ENCODE data around the gene IL33. TPM values are rescaled to one million over a fixed set of nuclear protein-coding genes. Genes with fewer than 3 reads are reported as not detected.

IL33 gene
- total RNA-seq, 1 experiment from 2014 or later = 0.07 TPM

DNA sequence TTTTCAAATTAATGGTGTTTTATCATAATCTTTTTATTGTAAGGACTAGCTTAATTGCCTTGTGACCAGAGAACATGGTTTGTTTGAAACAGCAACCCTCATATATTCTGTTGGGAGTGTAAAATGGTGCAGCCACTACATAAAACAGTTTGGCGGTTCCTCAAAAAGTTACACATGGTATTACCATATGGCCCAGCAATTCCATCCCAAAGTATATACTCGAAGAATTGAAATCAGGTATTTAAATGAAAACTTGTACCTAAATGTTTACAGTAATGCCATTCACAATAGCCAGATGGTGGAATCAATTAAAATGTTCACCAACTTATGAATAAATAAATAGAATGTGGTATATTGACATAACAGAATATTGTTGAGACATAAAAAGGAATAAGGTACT lies 14.8 kb upstream of the IL33 start:
- Mint-ChIP-seq H3K9me3 (peaks cover 4% of the 10 kb centered on the region; the same call in 1 of the 2 replicates), H3K4me1 (no peaks in the 10 kb centered on the region), H3K4me3 (no peak overlapping the region), H3K27ac (no peak overlapping the region), H3K36me3 (no peaks in the 10 kb centered on the region), H3K27me3 (ENCODE audit: low read depth) (no peaks in the 10 kb centered on the region)
- DNase-seq (ENCODE audit: low spot score) = no peak
- ChIA-PET POLR2A (no interaction called here), CTCF (no interaction called here)
- TF ChIP-seq, protein P1, sequence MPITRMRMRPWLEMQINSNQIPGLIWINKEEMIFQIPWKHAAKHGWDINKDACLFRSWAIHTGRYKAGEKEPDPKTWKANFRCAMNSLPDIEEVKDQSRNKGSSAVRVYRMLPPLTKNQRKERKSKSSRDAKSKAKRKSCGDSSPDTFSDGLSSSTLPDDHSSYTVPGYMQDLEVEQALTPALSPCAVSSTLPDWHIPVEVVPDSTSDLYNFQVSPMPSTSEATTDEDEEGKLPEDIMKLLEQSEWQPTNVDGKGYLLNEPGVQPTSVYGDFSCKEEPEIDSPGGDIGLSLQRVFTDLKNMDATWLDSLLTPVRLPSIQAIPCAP (CRISPR knock-in tag; IDR thresholded peaks at IDR 0.05) = no peak
- TF ChIP-seq TP53 (CRISPR knock-in tag; IDR thresholded peaks at IDR 0.05) = no peak
- no peak for TF ChIP-seq NR1H2 (CRISPR knock-in tag; IDR thresholded peaks at IDR 0.05)
- TF ChIP-seq GABPB1 (CRISPR knock-in tag; IDR thresholded peaks at IDR 0.05) = no peak
- TF ChIP-seq, protein P2, sequence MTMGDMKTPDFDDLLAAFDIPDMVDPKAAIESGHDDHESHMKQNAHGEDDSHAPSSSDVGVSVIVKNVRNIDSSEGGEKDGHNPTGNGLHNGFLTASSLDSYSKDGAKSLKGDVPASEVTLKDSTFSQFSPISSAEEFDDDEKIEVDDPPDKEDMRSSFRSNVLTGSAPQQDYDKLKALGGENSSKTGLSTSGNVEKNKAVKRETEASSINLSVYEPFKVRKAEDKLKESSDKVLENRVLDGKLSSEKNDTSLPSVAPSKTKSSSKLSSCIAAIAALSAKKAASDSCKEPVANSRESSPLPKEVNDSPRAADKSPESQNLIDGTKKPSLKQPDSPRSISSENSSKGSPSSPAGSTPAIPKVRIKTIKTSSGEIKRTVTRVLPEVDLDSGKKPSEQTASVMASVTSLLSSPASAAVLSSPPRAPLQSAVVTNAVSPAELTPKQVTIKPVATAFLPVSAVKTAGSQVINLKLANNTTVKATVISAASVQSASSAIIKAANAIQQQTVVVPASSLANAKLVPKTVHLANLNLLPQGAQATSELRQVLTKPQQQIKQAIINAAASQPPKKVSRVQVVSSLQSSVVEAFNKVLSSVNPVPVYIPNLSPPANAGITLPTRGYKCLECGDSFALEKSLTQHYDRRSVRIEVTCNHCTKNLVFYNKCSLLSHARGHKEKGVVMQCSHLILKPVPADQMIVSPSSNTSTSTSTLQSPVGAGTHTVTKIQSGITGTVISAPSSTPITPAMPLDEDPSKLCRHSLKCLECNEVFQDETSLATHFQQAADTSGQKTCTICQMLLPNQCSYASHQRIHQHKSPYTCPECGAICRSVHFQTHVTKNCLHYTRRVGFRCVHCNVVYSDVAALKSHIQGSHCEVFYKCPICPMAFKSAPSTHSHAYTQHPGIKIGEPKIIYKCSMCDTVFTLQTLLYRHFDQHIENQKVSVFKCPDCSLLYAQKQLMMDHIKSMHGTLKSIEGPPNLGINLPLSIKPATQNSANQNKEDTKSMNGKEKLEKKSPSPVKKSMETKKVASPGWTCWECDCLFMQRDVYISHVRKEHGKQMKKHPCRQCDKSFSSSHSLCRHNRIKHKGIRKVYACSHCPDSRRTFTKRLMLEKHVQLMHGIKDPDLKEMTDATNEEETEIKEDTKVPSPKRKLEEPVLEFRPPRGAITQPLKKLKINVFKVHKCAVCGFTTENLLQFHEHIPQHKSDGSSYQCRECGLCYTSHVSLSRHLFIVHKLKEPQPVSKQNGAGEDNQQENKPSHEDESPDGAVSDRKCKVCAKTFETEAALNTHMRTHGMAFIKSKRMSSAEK (CRISPR knock-in tag; IDR thresholded peaks at IDR 0.05; ENCODE audit: borderline replicate concordance) = no peak
- no peak for TF ChIP-seq EMX1 (CRISPR knock-in tag; IDR thresholded peaks at IDR 0.05)
- TF ChIP-seq NFATC4 (CRISPR knock-in tag; IDR thresholded peaks at IDR 0.05) = no peak
- TF ChIP-seq NR2C2 (CRISPR knock-in tag; IDR thresholded peaks at IDR 0.05) = no peak
- TF ChIP-seq JAZF1 (CRISPR knock-in tag; IDR thresholded peaks at IDR 0.05) = no peak
- no peak for TF ChIP-seq ZNF281 (CRISPR knock-in tag; IDR thresholded peaks at IDR 0.05)
- TF ChIP-seq, protein P3, sequence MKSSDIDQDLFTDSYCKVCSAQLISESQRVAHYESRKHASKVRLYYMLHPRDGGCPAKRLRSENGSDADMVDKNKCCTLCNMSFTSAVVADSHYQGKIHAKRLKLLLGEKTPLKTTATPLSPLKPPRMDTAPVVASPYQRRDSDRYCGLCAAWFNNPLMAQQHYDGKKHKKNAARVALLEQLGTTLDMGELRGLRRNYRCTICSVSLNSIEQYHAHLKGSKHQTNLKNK (CRISPR knock-in tag; IDR thresholded peaks at IDR 0.05) = no peak
- no peak for TF ChIP-seq NR3C1 (CRISPR knock-in tag; conservative IDR thresholded peaks at IDR 0.05; ENCODE audit: low read depth)
- no peak for TF ChIP-seq ZNF138 (CRISPR knock-in tag; conservative IDR thresholded peaks at IDR 0.05)
- TF ChIP-seq PREB (CRISPR knock-in tag; IDR thresholded peaks at IDR 0.05; ENCODE audit: borderline replicate concordance) = no peak
- TF ChIP-seq, protein P4, sequence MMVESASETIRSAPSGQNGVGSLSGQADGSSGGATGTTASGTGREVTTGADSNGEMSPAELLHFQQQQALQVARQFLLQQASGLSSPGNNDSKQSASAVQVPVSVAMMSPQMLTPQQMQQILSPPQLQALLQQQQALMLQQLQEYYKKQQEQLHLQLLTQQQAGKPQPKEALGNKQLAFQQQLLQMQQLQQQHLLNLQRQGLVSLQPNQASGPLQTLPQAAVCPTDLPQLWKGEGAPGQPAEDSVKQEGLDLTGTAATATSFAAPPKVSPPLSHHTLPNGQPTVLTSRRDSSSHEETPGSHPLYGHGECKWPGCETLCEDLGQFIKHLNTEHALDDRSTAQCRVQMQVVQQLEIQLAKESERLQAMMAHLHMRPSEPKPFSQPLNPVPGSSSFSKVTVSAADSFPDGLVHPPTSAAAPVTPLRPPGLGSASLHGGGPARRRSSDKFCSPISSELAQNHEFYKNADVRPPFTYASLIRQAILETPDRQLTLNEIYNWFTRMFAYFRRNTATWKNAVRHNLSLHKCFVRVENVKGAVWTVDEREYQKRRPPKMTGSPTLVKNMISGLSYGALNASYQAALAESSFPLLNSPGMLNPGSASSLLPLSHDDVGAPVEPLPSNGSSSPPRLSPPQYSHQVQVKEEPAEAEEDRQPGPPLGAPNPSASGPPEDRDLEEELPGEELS (CRISPR knock-in tag; IDR thresholded peaks at IDR 0.05) = no peak
- TF ChIP-seq, protein P5, sequence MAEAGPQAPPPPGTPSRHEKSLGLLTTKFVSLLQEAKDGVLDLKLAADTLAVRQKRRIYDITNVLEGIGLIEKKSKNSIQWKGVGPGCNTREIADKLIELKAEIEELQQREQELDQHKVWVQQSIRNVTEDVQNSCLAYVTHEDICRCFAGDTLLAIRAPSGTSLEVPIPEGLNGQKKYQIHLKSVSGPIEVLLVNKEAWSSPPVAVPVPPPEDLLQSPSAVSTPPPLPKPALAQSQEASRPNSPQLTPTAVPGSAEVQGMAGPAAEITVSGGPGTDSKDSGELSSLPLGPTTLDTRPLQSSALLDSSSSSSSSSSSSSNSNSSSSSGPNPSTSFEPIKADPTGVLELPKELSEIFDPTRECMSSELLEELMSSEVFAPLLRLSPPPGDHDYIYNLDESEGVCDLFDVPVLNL (CRISPR knock-in tag; IDR thresholded peaks at IDR 0.05; ENCODE audit: borderline replicate concordance, low read depth) = no peak
- TF ChIP-seq, protein P6, sequence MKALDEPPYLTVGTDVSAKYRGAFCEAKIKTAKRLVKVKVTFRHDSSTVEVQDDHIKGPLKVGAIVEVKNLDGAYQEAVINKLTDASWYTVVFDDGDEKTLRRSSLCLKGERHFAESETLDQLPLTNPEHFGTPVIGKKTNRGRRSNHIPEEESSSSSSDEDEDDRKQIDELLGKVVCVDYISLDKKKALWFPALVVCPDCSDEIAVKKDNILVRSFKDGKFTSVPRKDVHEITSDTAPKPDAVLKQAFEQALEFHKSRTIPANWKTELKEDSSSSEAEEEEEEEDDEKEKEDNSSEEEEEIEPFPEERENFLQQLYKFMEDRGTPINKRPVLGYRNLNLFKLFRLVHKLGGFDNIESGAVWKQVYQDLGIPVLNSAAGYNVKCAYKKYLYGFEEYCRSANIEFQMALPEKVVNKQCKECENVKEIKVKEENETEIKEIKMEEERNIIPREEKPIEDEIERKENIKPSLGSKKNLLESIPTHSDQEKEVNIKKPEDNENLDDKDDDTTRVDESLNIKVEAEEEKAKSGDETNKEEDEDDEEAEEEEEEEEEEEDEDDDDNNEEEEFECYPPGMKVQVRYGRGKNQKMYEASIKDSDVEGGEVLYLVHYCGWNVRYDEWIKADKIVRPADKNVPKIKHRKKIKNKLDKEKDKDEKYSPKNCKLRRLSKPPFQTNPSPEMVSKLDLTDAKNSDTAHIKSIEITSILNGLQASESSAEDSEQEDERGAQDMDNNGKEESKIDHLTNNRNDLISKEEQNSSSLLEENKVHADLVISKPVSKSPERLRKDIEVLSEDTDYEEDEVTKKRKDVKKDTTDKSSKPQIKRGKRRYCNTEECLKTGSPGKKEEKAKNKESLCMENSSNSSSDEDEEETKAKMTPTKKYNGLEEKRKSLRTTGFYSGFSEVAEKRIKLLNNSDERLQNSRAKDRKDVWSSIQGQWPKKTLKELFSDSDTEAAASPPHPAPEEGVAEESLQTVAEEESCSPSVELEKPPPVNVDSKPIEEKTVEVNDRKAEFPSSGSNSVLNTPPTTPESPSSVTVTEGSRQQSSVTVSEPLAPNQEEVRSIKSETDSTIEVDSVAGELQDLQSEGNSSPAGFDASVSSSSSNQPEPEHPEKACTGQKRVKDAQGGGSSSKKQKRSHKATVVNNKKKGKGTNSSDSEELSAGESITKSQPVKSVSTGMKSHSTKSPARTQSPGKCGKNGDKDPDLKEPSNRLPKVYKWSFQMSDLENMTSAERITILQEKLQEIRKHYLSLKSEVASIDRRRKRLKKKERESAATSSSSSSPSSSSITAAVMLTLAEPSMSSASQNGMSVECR (CRISPR knock-in tag; IDR thresholded peaks at IDR 0.05; ENCODE audit: borderline replicate concordance) = no peak
- no peak for ATAC-seq

All from WTC11 (cell line).